Esophagus squamous epithelium (tissue), 5 donors: ENCODE data around the gene EHMT1. TPM values are rescaled to one million over a fixed set of nuclear protein-coding genes. Genes with fewer than 3 reads are reported as not detected.
"Not testable (repeated sequence)": the region's sequence is repeated elsewhere in the genome, so short reads cannot be mapped to it uniquely, and the experiment has no call there.

Source experiments
- DNase-seq: peaks from one replicate; lab custom pipeline; 2025; lab: John Stamatoyannopoulos, UW
- H3K27ac ChIP-seq, 4 donors: fragments of 200-600 bp; sonication (generic); one replicate each; pipeline ENCODE4 v1.5.1; 2016 to 2019; ENCODE audit warnings: mild to moderate bottlenecking in 1 of 4
- H3K27me3 ChIP-seq, 4 donors: fragments of 200-600 bp; sonication (generic); 1 replicate in 3 of 4; 2 replicates in 1 of 4; pipeline versions ENCODE4 v1.5.1 to v1.6.0; 2017 to 2021; ENCODE audit warnings: antibody characterized with exemption in 1 of 4
- H3K36me3 ChIP-seq, 3 donors: fragments of 200-600 bp; sonication (generic); one replicate each; pipeline ENCODE4 v1.5.1; 2016 to 2019
- H3K4me1 ChIP-seq, 3 donors: fragments of 200-600 bp; sonication (generic); one replicate each; pipeline ENCODE4 v1.5.1; 2017 to 2019
- H3K4me3 ChIP-seq, 4 donors: fragments of 200-600 bp; sonication (generic); 1 replicate in 3 of 4; 2 replicates in 1 of 4; pipeline ENCODE4 v1.5.1; 2016 to 2019; ENCODE audit warnings: mild to moderate bottlenecking in 2 of 4, moderate library complexity in 1 of 4
- H3K9me3 ChIP-seq, 3 donors: fragments of 200-600 bp; sonication (generic); one replicate each; pipeline ENCODE4 v1.5.1; 2016 to 2019
- POLR2A ChIP-seq, 4 donors: fragments of 450-650 bp; IDR thresholded peaks; one replicate each; pipeline ENCODE4 v1.6.1; 2017; ENCODE audit warnings: antibody characterized with exemption in 4 of 4, mild to moderate bottlenecking in 4 of 4, moderate library complexity in 3 of 4
- WGBS, 2 donors: methylation state at CpG; one replicate each; pipeline ENCODE4 v1.1.5; 2018; 5-methylcytosine and 5-hydroxymethylcytosine counted together
- intact Hi-C: fragments of 100-400 bp; cut with DNase I; formaldehyde crosslinking; loops from one replicate; pipeline ENCODE4 v1.15.0; 2022
- total RNA-seq, 4 donors: library from RNA; depleted of rRNA; stranded (reverse); fragments of >200 nt; gene quantifications; one replicate each; pipeline ENCODE4 v1.1.0, GENCODE V29; 2016
- TF ChIP-seq, protein P1 (sequence below), 6 experiments: fragments of 450-650 bp in 4 of 6; fragments of 200-600 bp in 2 of 6; sonication (generic) in 2 of 6; IDR thresholded peaks; one replicate each; pipeline ENCODE4 v1.5.1; 2016 to 2019; ENCODE audit warnings: antibody characterized with exemption in 6 of 6, mild to moderate bottlenecking in 4 of 6, moderate library complexity in 4 of 6
- donor health status: DM: yes; HTN: yes; CAD: no.

Gene EHMT1
- total RNA-seq, 4 donors from 2014 or later, result 42.8 to 87.0 (median 65.0) TPM

GRCh38 chr9:137619240-137620047 is 639 bp downstream of the EHMT1 start:
- H3K9me3 ChIP-seq, result no peaks in the 10 kb centered on the region
- no peak for DNase-seq
- intact Hi-C loops, result no loop called here
- TF ChIP-seq, protein P1, sequence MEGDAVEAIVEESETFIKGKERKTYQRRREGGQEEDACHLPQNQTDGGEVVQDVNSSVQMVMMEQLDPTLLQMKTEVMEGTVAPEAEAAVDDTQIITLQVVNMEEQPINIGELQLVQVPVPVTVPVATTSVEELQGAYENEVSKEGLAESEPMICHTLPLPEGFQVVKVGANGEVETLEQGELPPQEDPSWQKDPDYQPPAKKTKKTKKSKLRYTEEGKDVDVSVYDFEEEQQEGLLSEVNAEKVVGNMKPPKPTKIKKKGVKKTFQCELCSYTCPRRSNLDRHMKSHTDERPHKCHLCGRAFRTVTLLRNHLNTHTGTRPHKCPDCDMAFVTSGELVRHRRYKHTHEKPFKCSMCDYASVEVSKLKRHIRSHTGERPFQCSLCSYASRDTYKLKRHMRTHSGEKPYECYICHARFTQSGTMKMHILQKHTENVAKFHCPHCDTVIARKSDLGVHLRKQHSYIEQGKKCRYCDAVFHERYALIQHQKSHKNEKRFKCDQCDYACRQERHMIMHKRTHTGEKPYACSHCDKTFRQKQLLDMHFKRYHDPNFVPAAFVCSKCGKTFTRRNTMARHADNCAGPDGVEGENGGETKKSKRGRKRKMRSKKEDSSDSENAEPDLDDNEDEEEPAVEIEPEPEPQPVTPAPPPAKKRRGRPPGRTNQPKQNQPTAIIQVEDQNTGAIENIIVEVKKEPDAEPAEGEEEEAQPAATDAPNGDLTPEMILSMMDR (IDR thresholded peaks at IDR 0.05), result no peak
- TF ChIP-seq POLR2A (IDR thresholded peaks at IDR 0.05), result no peak
- H3K27ac ChIP-seq, result peak overlapping the region; percentile 88 to 94 (median 92)
- H3K36me3 ChIP-seq, result peaks cover 13 to 42% (median 13%) of the 10 kb centered on the region in 3 donors
- peaks cover 27 to 73% (median 38%) of the 10 kb centered on the region in 3 donors for H3K4me1 ChIP-seq
- no peaks in the 10 kb centered on the region for H3K27me3 ChIP-seq
- 0 to 1% methylated on average over 25 of the region's 58 CpGs for whole genome bisulfite sequencing, 2 donors
- H3K4me3 ChIP-seq, result peak overlapping the region; percentile 60 to 92 (median 72)

DNA sequence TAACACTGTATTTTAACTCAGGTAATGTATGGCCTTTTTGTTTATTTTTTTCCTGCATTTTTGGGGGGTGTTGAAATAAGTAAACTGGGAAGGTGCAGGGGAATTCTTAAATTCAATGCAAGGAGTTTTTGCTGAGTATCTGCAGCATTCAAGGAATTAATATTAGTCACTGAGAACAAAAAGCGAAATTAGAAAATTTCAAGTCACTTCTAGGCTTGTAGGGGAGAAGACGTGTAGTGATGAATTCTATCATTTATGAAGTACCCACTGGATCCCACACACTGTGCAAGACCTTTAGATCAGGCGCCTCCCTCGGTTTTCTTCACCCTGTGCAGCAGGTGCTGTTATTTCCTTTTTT is 1.2 kb downstream of the EHMT1 start:
- H3K36me3 ChIP-seq, result peaks cover 7 to 38% (median 8%) of the 10 kb centered on the region in 3 donors
- no peak for DNase-seq
- WGBS, 2 donors, result 30 to 46% methylated on average over 4 of the region's 4 CpGs
- H3K27me3 ChIP-seq, result no peaks in the 10 kb centered on the region
- H3K4me3 ChIP-seq, result peak overlapping the region; percentile 60 to 92 (median 72)
- no peaks in the 10 kb centered on the region for H3K9me3 ChIP-seq
- intact Hi-C loops, result no loop called here
- no peak for TF ChIP-seq POLR2A (IDR thresholded peaks at IDR 0.05)
- TF ChIP-seq, protein P1 (IDR thresholded peaks at IDR 0.05), result no peak
- H3K27ac ChIP-seq, result peak overlapping the region; percentile 88 to 94 (median 92)
- H3K4me1 ChIP-seq, result peaks cover 27 to 69% (median 38%) of the 10 kb centered on the region in 3 donors

GRCh38 chr9:137620581-137620980 is 1.8 kb downstream of the EHMT1 start:
- WGBS, 2 donors, result 65 to 76% methylated on average over 6 to 7 of the region's 7 CpGs
- Histone ChIP-seq H3K4me1 (peaks cover 27 to 68% (median 38%) of the 10 kb centered on the region in 3 donors), H3K27me3 (no peaks in the 10 kb centered on the region), H3K36me3 (peaks cover 2 to 32% (median 3%) of the 10 kb centered on the region in 3 donors), H3K27ac (peak overlapping the region in 2 of 4 donors; percentile 90 to 94), H3K4me3 (peak overlapping the region in 2 of 4 donors; percentile 22 to 79), H3K9me3 (no peaks in the 10 kb centered on the region)
- intact Hi-C loops, result no loop called here
- DNase-seq, result no peak
- TF ChIP-seq POLR2A (IDR thresholded peaks at IDR 0.05), result no peak
- TF ChIP-seq, protein P1 (IDR thresholded peaks at IDR 0.05), result no peak

DNA sequence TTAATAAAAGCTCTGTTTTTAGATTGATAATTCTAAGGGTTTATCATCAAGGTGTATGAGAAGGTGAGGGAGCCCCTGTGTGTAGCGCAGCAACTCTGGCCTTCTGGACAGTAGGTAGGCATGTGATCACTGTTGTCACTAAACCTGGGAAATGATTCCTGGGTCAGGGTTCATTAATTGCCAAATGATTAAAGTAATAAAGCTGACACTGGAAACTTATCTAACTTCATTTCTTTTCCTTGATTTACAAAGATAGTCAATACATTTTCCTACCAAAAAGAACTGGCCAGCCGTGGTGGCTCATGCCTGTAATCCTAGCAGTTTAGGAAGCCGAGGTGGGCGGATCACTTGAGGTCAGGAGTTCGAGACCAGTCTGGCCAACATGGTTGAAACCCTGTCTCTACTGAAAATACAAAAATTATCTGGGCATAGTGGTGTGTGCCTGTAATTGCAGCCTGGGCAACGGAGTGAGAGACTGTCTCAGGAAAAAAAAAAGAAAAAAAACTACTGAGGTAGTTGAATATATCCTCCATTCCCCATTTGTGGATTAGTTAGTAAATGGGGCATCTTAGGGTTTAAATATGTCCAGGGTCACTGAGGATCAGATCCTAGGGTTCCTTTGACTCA is 2.4 kb downstream of the EHMT1 start:
- no peak for TF ChIP-seq POLR2A (IDR thresholded peaks at IDR 0.05)
- TF ChIP-seq, protein P1 (IDR thresholded peaks at IDR 0.05), result peak in 5 of 6 experiments; percentile 13 to 50 (median 40)
- no peak for DNase-seq
- no peaks in the 10 kb centered on the region for H3K9me3 ChIP-seq
- WGBS, 2 donors, result 45 to 50% methylated on average over 6 of the region's 6 CpGs
- peaks cover 0 to 25% (median 0%) of the 10 kb centered on the region in 3 donors for H3K36me3 ChIP-seq
- no peaks in the 10 kb centered on the region for H3K27me3 ChIP-seq
- intact Hi-C loops, result no loop called here
- no peak overlapping the region for H3K4me3 ChIP-seq
- H3K4me1 ChIP-seq, result peaks cover 27 to 71% (median 37%) of the 10 kb centered on the region in 3 donors
- peak overlapping the region in 2 of 4 donors; percentile 13 to 90 for H3K27ac ChIP-seq

- 83 to 91% methylated on average over 6 to 8 of the region's 8 CpGs for WGBS, 2 donors
- H3K9me3 ChIP-seq, DNase-seq, H3K4me3 ChIP-seq, intact Hi-C loops, H3K27ac ChIP-seq, H3K27me3 ChIP-seq: not testable (repeated sequence)
- Histone ChIP-seq H3K4me1 (peaks cover 25 to 66% (median 35%) of the 10 kb centered on the region in 3 donors), H3K36me3 (peaks cover 0 to 16% (median 0%) of the 10 kb centered on the region in 3 donors)
These were observed 3.4 kb downstream of the EHMT1 start for GRCh38 chr9:137622211-137622610.
